ENCODE measurements around the gene PRSS27.
"Not testable (repeated sequence)": the region's sequence is repeated elsewhere in the genome, so short reads cannot be mapped to it uniquely, and the experiment has no call there.

GRCh38 chr16:2666671-2667070 lies 53.4 kb downstream of the PRSS27 start:
- not testable (repeated sequence) for TF ChIP-seq KLF1 (tag by site-specific recombination; IDR thresholded peaks at IDR 0.05); ZNF311 (tag by site-specific recombination; IDR thresholded peaks at IDR 0.05; ENCODE audit: borderline replicate concordance); ZNF366 (tag by site-specific recombination; conservative IDR thresholded peaks at IDR 0.05)
